Activated naive CD8-positive, alpha-beta T cell treated with anti-CD3 and anti-CD28 coated beads, Interleukin-2, amount 50 U/mL, for 16 hours (primary cell): ENCODE measurements around the gene DCUN1D1.

Experiments used
- DNase-seq: peaks from one replicate; pipeline ENCODE4 v3.0.0-alpha.2; 2020; ENCODE audit warnings: low read depth, low spot score

The DCUN1D1 gene

DNA sequence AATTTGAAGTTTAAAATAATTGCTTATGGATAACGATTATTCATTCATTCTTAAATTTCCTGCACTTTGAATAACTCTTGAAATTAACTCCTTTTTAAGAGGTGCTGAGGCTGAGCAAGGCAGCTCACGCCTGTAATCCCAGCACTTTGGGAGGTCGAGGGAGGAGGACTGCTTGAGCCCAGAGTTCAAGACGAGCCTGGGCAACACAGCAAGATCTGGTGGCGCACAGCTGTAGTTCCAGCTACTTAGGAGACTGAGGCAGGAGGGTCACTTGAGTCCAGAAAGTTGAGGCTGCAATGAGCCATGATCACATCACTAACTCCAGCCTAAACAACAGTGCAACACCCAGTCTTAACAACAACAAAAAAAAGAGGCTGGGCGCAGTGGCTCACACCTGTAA lies 8.0 kb downstream of the DCUN1D1 start:
- no peak for DNase-seq

DNA sequence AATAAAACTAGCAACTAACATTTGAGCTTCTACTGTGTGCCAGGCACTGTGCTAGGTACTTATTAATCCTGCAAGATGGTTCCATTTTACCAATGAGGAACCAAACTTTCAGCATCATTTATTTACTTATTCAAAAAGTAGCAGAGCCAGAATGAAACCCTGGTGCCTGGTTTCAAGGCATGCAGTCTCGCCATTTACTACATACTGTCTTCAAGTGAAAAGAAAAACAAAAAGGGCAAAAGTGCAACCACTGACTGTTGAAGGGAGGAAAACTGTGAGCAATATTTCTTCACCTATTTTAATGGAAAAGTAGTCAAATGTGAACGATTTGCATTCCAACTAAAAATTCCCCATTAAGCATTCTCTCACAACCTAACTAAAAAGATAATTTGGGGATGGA lies 8.7 kb downstream of the DCUN1D1 start:
- no peak for DNase-seq

DNA sequence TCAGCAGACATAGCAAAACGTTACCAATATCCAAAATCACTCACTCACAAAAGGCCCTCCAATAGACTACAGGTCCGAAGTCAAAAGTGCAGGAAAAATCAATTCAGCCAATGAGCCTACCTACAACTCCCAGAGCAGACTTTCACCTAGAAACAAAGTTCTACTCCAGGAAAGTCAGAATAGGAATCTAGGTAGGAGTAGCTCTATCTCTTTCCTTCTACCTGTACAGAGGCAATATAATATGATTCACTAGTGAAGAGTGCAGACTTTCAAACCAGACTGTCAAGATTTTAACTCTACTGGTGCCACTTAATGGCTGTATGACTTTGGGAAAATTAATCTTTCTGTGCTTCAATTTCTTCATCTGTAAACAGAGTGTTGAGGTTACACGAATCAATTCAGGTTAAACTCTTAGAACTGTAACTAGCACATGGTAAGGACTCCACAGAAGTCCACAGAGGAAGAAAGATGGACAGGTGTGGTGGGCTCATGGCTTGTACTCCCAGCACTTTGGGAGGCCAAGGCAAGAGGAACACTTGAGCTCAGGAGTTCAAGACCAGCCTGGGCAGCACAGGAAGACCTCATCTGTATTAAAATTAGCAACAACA lies 9.4 kb downstream of the DCUN1D1 start:
- no peak for DNase-seq

DNA sequence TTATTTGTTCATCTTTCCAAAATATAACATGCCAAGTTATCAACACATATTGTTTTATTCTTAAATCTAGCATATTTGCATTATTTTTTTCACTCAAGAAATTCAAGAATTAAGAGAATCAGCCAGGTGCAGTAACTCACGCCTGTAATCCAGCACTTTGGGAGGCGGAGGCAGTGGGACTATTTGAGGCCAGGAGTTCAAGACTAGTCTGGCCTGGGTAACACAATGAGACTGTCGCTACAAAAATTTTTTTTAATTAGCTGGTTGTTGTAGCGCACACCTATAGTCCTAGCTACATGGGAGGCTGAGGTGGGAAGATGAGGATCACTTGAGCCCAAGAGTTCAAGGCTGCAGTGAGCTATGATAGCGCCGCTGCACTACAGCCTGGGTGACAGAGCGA lies 10.5 kb downstream of the DCUN1D1 start:
- no peak for DNase-seq

DNA sequence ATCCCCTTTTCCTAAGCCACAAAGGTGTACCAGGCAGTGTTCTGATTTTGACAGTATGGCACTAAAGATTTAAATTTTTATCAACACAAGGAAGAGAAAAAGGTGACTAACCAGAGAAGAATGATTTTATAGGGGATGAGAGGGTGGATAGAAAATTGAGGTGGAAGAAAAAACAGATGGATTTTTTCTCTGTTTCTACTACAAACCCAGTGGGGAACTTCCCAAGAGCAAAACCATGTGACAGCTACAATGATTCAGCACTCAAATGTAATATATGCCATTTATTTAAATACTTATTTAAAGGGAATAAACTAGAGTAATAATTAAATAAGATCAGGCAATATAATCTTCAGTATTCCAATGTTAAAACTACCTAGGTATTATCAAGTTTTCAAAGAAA lies 11.1 kb downstream of the DCUN1D1 start:
- no peak for DNase-seq

DNA sequence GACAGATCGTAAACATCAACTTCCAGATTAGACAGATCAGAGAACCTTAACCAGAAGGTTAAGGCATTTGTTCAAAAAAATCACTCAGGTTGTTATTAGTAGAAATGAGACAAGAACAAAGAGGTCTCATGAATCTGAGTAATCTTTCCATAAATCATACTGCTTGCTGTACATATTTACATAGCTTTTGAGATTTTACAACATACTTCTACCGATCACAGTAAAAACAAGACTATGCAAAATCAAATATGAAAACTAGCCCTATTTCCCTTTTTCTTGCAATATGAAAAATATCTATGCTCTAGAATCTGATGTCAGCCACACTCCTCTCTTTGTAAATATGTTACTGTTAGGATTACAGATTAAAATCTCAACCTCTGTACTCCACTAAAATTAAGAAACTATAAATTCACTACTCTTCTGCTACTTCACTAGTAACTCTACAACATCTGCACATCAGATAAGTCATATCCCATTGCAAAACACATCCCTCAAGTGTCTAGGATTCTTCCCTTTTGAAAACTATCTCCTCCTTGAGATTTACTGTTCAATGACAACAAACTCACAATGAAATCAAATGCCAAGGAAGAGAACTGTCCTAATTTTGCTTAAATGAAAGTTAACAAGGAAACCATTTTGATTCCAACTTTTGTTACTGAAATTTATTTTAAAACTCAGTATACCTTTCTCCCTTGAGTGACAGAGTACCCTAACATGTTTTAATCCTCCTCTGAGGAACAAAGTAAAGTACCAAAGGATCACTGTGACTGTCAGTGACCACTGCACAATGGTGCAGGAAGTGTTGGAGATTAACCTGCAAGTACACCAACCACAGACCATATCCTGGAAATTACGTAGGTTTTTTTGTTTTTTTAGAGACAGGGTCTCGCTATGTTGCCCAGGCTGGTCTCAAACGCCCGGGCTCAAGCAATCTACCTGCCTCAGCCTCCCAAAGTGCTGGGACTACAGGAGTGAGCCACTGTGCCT lies 12.8 kb downstream of the DCUN1D1 start:
- no peak for DNase-seq

DNA sequence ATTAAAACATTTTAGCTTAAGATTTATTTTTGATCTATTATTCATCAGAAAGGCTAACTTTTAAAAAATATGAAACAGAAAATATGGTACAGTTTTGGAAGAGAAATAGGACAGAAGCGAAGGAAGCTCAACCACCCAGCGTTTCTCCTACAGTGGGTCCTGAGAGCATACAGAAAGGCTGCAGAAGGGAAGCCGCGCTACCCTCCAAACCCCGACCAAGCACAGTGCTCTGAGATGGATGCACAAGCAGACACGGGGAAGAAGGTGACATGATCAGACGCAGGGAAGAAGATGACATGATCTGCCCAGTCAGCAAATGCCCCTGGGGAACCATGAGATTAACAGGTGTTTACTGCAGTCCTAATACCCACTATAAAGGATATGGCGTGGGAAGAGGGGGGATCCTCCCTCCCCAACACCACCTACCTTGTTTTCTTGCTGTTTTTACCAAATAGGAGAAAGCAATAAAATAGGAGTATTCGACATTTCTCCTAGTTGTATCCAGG lies 14.4 kb downstream of the DCUN1D1 start:
- DNase-seq = no peak

DNA sequence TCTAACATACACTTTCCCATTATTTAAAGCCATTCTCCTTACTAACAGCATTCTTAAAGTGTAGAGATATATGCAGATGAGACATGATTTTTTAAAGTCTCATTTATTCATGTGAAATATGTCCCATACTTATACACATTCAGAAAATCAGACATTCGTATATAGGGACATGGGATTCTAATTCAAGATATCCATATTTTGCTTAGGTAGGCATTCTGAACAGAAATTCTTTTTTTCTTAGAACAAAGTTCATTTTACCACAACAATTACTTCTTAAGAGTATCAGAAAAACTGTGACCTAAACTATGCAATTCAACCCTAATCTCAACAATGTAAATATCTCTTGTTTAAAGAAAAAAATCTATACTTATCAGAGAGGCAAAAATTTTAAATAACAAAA lies 16.2 kb downstream of the DCUN1D1 start:
- no peak for DNase-seq

DNA sequence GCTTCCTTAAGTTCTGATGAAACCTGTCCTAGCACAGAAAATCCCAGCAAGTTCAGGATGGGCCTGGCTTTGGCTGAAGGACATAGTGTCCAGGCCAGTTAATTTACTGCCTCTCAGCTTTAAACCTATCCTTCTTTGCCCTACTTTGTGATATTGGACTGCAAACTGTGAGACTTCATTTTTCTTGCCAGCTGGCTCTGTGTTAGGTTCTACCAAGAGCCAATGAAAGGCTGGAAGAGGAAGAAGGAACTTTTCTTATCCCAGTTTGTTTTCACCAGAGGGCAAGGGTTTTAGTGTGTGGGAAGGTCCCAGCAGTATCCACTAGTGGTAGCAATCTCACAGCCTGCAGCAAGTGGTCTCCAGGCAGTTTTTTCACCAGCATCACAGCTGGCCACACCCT lies 18.2 kb downstream of the DCUN1D1 start:
- DNase-seq = no peak

DNA sequence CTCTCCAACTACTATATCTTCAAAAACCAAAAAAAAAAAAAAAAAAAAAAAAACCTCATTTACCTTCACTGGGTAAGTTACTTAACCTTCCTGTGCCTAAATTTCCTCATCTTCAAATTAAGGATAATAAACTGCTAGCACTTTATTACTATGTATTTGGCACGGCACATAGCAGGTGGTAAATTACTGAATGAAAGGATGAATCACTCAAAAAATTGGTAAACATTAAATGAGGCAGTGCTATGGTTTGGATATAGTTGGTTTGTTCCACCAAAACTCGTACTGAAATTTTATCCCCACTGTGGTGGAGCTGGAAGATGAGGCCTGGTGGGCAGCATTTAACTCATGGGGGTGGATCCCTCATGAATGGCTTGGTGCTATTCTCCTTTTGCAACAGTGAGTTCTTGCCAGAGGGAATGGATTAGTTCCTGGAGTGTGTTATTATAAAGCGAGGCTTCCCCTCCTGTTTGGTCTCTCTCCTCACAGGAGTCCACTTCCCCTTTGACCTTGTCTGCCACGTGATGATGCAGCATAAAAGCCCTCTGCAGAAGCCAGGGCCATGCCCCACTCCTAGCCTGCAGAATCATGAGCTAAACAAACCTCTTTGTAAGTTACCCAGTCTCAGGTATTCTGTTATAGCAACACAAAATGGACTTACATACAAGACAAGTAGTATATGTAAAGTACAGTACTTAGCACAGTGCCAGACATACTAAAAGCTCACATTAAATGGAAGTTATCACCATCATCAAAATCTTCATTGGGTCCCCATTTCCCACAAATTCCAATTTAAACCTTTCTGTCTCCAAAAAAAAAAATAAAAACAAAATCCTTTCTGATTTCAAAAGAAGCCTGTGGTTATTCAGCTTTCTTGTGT lies 20.6 kb downstream of the DCUN1D1 start:
- DNase-seq = no peak

DNA sequence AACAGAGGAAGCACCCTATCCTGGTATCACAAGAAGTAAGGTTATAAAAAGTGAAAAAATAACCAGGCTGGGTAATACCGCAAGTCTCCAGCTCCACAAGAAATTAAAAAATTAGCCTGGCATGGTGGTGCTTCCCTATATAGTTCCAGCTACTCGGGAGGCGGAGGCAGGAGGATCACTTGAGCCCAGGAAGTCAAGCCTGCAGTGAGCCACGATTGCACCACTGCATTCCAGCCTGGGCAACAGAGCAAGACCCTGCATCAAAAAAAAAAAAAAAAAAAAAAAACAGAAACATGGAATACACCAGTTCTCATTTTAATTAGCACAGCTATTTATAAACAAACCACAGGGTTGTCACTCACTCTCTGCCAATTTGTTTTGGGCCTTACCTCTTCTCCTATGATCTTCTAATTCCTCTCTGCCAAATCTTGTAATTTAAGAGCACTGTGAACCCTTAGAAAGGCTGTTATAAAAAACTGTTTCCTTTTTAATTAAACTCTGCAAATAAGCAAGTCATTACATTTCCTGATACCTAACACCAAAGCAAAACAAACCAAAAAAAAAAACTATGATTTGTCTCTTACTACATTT lies 22.6 kb downstream of the DCUN1D1 start:
- DNase-seq = no peak

DNA sequence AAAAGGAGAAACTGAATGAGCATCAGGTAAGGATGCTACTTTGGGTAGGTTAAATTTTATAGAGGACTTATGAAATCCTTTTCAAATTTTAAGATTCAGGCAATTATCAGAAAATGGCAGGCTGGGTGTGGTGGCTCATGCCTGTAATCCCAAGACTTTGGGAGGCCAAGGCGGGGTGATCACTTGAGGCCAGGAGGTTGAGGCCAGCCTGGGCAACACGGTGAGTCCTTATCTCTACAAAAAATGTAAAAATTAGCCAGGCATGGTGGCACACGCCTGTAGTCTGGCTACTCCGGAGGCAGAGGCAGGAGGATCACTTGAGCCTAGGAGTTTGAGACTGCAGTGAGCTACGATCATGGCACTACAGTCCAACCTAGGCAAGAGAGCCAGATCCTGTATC lies 23.1 kb downstream of the DCUN1D1 start:
- DNase-seq = no peak

DNA sequence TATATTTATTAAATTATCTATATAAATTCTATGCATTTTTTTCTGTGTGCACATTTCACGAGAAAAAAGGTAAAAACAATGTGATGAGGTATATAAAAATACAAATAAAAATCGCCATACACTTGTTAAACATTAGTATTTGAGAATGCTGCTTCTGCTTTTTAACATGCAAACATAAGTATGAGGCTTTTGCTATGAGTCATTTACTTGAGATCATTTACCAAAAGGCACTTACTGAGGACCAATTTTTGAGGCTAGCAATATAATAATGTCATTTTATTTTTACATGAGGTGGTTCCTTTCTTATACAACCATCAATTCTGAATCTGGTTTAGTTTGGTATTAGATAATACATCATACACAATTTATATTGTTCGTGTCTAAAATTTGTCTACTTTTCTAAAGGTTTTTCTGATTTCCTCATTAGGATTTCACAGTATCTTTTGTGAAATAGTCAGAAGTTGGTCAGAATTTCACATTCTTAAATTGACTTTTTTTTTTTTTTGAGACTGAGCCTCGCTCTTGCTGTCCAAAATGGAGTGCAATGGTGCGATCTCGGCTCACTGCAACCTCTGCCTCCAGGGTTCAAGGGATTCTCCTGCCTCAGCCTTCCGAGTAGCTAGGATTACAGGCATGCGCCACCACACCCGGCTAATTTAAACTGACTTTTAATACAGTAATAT lies 25.6 kb downstream of the DCUN1D1 start:
- no peak for DNase-seq

DNA sequence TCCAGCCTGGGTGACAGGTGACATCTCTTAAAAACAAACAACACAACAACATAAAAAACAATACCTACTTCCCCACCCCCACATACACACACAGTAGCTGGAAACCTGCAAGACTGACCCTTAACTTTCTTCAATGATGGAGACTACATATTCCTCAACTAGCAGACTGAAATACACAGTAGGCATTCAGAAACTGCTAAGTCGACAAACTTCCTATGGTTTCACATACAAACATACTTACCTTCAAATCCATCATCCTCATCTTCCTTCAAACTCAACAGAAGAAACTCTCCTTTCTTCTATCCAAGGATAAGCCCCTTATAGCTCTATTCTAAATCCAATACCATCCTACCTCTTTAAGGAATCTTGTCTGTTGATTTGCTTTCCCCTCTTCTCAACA lies 30.6 kb downstream of the DCUN1D1 start:
- DNase-seq = no peak

DNA sequence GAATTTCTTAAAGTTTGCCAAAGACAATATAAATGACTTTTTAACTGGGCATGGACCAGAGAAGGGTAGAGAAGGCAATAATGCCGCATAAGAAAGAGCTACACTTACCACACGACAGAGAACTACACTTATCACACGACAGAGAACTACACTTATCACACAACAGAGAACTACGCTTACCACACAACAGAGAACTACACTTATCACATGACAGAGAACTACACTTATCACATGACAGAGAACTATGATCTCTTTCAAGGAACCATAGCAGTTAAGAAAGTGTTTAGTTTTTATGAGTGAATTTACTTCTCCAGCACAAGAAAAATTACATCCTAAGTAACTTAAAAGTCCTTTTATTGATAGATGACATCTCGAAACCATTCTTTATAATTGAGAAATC lies 32.0 kb downstream of the DCUN1D1 start:
- DNase-seq = no peak

DNA sequence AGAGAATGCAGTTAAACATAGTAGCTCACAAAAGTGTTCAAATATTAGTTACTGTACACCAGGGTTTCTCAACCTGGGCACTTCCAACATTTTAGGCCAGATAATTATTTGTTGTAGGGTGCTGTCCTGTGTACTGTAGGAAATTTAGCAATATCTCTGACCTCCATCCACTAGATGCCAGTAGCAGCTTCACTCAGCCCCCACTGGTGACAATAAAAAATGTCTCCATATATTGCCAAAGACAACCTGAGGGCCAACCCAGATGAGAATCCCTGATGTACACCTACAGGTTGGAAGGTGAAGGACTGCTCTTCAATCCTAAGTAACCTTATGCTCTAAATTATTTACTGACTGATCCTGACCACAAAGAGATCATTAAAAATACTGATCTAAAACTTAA lies 32.5 kb downstream of the DCUN1D1 start:
- no peak for DNase-seq

DNA sequence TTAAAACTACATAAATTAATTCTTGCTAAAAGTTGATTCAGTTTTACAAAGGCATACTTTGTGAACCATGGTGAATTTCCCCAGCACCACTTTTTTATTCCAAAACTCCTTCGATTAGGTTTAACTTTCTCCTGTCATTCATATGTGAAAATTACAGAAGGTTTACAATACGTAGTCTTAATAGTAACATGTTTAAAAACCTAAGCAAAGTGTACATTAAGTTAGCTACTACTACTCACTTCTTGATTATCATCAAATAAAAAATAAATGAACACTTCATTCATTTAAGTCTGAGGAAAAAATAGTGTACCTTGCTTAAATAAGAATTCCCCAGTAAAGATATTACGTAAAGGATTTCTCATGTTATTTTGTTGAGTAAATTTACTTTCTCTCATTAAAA lies 38.6 kb downstream of the DCUN1D1 start:
- no peak for DNase-seq

DNA sequence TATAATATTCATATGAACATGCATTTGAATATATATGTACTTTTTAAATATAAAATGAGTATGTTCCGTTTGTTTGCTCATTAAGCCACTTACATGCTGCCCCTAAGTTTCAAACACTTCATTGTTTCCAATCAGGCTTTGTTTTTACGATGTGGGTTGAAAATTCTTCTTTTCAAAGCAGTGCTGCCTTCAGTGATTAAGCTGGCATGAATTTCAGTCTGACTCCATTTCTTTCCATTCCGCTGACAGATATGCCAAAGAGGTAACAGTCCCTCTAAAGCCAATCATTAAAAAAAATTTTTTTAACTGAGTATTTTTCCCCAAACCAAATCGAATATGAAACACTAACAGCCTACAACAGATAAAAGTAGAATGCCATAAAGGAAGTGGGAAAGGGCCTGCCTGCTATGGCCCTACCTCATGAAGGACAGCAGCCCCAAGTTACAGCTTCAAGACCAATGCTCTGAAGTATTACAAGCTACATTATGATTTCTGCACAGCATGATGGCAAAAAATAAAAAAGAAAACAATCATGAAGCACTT lies 40.0 kb downstream of the DCUN1D1 start:
- no peak for DNase-seq

DNA sequence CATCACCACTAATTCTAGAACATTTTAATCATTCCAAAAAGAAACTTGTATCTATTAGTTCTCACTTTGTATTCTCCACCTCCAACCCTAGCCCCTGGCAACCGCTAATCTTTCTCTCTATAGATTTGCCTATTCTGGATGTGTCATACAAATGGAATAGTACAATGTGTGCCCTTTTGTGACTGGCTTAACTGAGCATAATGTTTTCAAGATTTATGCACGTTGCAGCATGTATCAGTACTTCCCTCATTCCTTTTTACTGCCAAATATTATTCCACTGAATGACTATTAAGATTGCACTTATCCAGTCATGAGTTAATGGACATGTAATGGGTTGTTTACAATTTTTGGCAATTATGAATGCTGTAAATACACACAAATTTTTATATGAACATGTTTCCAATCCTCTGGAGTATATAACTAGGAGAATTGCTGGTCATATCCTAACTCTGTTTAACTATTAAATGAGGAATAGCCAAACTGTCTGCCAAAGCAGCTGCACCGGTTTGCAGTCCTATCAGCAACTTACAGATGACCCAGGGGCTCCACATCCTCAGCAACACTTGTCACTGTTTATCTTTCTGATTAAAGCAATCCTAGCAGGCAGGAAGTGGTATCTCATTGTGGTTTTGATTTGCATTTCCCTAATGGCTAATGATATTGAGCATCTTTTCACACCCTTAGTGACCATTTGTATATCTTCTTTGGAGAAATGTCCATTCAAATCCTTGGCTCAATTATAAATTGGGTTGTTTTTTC lies 42.9 kb downstream of the DCUN1D1 start:
- DNase-seq = no peak

DNA sequence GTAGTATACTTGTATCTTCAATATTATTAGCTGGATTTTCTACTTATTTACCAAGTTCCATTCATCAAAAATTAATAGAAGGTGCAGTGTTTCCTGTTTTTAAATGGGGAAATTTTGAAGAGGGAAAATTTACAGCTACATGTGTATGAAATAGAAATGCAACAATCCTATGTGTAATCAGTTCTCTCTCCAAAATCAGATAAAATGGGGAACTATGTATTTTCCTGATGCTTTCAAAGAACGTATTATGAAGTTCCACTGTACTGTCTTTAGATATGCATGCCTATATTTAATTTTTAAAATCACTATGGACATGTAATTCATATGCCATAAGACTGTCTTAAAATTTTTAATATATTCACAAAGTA lies 43.4 kb downstream of the DCUN1D1 start:
- DNase-seq = no peak
